Fibroblast of skin of right biceps (primary cell): Measurements from ENCODE around the gene SMAD4.
"Not testable (repeated sequence)": the region's sequence is repeated elsewhere in the genome, so short reads cannot be mapped to it uniquely, and the experiment has no call there.

Source experiments
- DNase-seq: peaks from one replicate; pipeline ENCODE4 v3.0.0-alpha.2; 2013

Gene SMAD4

DNA sequence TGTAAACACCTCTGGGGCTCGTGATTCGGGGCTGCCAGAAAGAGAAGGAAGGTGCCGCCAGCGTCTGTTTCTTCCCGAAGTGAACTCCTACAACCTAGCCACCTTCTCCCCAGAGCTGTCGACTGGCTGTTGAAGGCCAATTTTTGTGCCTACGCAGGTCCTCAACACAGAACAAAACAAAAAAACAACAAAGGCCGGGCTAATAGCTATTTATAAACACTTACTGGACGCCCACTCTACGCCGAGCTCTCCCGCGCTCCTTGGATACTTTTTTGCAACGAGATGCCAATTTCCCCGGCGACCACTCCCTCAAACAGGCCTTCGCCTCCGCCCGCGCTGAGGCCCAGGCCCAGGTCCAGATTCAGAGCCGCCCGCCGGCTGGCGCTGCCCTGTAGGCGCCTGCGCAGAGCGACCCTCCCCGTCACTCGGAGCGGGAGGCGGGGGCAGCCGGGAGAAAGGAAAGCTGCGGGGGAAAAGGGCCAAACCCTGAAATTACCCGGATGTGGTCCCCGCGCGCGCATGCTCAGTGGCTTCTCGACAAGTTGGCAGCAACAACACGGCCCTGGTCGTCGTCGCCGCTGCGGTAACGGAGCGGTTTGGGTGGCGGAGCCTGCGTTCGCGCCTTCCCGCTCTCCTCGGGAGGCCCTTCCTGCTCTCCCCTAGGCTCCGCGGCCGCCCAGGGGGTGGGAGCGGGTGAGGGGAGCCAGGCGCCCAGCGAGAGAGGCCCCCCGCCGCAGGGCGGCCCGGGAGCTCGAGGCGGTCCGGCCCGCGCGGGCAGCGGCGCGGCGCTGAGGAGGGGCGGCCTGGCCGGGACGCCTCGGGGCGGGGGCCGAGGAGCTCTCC lies at the start of gene SMAD4:
Gene SMAD4, plus strand, starts transcription at position 520 of the 843 bp plus-strand sequence. CDS start 16,834 bp downstream, outside the sequence.
- DNase-seq: peak; percentile 96

DNA sequence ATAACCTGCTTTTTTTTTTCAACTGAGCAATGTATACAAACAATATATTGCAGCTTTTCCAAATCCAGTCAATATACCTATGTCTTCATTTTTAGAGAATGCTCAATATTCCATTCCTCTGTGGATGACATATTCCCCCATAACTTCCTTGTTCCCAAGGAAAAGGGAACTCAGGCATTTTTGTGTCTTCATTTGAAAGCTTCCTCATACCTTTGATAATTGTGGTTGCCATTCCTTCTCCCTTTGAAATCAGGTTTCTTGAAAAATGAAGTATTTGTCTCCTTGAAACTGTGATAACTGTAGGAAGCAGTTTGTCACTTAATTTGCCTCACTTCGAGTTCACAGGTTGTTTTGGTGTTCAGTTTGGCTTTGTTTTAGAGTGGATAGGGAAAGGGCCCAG lies 48.6 kb upstream of the SMAD4 start:
- DNase-seq: peak; percentile 5

DNA sequence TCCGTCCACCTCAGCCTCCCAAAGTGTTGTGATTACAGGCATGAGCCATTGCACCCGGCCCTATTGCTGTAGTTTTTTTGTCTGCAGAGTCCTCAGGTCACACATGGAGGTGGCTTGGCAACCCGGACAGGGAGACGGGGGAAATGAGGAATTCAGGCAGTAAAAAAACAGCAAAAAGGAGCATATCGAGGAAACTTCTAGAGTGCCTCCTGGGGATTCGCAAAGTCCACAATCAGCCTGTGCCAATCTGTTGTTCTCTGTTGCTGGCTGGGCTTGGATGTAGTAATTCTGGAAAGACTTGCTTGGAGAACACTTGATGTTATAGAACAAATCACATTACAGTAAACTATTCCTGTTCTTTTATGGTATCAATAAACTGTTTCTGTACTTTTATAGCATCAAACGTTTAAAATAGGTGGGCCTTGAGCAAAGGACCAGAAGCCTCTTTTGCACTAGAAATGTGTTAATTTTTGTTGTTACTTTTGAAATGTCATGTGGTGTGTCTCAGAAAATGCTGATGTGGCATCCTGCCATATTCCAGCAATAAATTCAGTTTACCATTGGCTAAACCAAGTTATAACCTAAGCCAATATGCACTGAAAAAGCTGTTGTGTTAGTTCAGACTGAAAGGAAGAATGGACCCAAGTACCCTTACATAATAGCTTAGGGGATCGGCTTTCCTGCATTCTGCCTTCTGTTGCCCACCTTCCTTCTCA lies 47.8 kb upstream of the SMAD4 start:
- DNase-seq: no peak

DNA sequence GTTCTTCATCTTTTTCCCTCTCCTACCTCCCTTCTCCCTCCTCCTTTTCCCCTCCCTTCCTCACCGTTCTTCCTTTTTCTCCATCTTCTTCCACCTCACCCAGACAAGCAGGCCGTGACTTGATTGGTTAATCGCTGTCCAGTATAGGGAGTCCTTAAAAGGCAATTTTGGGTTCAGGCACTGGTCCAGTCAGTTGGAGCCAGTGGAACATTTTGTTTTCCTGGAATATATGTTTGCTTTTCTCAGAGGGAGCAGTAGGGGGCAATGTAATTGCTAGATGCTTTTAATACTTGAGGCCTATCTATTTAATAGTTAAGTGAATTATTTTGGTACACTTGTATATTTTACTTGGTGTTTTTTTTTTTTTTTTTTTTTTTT lies 47.2 kb upstream of the SMAD4 start:
- peak; percentile 9 for DNase-seq

DNA sequence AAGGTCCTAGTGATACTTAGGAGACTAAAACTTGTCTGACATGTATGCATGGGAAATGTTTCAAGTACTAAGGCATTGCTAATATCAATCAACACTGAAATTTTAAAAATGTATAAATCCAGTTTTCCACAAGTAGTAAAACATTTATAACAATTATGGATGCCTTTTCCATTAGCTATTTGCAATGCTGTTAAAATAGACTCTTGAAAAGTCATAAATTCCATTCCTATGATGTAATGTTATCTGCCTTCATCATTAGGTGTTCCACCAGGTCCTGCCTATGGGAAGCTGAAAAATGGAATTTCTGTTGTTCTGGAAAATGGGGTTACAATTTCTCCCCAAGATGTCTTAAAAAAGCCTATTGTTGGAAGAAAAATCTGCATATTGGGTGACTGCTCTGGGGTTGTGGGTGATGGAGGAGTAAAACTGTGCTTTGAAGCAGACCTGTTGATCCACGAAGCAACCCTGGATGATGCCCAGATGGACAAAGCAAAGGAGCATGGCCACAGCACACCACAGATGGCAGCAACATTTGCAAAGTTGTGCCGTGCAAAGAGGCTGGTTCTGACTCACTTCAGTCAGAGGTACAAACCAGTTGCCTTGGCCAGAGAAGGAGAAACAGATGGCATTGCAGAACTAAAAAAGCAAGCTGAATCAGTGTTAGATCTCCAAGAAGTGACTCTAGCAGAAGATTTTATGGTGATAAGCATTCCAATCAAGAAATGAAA lies 43.5 kb upstream of the SMAD4 start:
- peak; percentile 62 for DNase-seq

DNA sequence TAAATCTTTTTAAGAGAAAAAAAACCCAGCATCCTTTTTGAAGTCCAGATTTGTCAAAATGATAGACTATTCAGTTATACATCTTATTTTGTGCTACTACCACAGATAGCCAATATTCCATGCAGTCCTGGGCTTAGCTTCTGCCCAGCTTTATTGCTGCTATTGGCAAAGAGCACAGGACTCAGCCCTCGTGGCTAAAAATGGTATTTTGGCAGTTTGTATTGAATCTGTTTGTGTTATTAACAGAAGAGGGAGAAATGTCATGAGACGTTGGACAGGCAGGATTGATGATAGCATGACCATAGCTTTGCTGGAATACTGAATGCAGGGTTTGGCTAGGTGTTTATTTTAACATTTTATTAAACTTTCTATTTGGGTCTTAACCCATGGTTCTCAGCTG lies 42.8 kb upstream of the SMAD4 start:
- no peak for DNase-seq

DNA sequence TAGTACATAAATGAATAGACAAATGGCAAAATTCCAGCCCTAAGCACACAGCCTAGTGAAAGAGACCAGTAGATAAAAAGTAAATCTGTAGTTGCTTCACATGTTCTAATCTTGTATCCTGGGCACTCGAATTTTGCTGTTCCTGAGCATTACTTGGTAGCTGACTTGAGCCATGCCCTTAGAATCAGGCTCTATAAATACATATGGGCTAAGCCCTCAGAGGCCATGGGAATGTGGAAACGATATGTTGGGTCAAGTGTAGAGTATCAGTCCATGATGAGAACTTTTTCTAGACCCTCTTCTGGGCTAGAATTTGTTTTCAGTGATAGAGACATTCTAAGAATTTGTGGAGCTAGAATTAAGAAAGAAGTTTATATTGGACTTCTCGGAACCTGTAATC lies 40.3 kb upstream of the SMAD4 start:
- DNase-seq: no peak

DNA sequence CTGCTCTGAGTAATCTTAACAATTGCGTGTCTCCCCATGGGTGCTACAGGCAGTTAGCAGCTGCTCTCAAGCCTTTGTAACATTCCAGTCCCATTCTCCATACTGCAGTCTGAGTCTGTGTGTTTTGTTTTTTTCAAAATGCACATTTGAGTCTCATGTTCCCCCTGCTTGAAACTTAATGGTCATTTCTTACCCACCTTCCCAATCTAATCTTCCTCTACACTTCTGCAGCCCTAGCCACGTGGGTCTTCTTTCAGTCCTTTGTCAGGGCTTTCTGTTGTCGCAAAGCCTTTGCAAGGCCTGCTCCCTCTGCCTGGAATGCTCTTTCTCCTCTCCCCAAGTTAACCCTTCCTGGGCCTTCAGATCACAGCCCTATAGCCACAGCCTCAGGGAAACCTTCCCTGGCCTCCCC lies 37.7 kb upstream of the SMAD4 start:
- no peak for DNase-seq

DNA sequence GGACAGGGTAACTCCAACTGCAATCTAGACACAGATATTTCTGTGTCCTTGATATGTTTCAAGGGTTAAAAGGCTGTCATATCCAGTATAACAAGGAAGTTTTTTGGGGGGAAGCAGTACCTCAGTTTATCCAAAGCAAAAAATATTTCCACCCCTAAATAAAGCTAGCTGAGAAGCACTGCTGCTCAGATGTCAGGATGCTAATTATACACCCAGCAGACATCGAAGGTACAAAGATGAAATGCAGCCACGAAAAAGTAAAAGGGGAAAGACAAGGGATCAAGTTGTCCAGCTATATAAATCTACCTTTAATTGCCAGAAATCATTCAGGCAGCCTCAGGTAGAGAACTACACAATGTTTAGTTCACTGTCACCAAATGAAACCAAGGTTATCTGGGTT lies 36.0 kb upstream of the SMAD4 start:
- no peak for DNase-seq

DNA sequence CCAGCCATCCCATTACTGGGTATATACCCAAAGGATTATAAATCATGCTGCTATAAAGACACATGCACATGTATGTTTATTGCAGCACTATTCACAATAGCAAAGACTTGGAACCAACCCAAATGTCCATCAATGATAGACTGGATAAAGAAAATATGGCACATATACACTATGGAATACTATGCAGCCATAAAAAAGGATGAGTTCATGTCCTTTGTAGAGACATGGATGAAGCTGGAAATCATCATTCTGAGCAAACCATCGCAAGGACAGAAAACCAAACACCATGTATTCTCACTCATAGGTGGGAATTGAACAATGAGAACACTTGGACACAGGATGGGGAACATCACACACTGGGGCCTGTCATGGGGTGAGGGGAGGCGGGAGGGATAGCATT lies 26.8 kb upstream of the SMAD4 start:
- DNase-seq: not testable (repeated sequence)

DNA sequence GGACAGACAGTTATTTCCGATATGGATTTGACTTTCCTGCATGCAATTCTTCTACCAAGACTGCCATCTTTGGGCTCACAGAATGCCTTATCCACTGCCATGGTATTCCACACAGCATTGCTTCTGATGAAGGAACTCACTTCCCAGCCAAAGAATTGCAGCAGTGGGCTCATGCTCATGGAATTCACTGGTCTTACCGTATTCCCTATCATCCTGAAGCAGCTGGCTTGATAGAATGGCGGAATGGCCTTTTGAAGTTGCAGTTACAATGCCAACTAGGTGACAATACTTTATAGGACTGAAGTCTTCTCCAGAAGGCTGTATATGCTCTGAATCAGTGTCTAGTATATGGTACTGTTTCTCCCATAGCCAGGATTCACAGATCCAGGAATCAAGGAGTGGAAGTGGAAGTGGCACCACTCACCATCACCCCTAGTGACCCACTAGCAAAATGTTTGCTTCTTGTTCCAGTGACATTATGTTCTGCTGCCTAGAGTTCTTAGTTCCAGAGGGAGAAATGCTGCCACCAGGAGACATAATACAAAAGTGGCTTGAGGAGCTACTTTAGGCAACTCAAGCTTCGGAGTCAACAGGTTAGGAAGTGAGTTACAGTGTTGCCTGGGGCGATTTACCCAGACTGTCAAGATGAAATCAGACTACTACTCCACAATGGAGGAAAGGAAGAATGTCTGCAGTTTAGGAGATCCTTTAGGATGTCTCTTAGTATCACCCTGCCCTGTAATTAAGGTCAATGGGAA lies 23.8 kb upstream of the SMAD4 start:
- DNase-seq: no peak

DNA sequence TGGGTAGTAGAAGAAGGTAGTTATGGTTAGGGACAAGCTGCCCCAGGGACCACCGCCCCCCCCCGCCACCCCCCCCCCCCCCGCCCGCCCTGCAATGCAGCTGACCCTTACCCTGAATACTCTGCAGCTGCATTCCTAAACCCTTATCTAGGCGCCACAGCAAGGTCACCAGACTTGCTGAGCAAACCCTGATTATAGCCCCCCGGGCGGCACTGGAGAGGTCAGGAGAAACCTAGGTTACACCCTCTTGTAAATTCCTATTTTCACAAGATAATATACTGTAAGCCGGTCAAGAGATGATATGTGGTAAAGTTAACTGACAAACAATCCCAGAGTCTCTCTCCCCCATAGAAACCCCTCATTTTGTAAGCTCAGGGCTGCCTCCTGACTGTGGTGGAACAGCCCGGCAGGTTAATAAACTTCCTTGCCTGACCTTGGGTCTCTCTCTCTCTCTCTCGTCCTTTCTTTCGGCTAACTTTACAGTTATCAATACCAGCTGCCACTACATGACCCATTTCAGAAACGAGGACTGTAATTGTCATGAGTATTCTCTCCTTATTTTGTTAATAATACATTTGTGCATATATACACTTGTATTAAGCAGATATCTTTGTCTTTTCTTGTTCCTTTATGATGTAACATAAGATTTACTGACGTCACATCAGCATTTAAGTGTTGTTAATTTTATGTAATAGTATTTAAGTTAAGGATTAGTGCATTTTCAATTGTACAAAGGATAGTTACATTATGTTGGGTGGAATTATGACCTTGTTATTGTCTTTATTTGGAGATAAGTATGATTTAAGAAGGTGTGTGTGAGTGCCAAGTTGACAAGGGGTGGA lies 22.8 kb upstream of the SMAD4 start:
- DNase-seq: no peak

DNA sequence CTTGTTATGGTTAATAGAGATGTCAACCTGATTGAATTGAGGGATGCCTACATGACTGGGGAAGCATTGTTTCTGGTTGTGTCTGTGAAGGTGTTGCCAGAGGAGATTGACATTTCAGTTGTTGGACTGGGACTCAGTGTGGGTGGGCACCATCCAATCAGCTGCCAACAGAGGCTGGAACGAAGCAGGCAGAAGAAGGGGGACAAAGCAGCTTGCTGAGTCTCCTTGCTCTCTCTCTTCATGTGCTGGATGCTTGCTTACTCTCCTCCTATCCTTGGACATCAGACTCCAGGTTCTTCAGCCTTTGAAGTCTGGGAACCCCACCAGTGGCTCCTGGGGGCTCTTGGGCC lies 22.2 kb upstream of the SMAD4 start:
- DNase-seq: no peak

DNA sequence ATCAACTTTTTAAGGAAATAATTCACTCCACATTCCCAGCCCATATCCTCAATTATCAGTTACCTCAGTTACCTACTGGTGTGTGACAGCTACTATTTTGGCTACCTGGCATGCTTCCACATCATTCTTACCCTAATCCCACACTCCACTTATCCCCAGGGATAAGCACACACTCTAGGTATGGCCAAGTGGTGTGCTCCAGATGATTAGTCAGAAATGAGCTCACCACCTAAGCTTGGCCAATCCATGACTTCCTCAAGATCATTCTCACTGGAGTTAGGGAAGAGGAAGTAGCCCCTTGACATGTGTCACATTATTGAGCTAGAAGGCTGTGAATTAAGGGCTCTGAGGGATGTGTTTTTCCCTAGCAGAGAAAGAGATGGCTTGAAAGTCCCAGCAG lies 20.9 kb upstream of the SMAD4 start:
- DNase-seq: peak; percentile 59

DNA sequence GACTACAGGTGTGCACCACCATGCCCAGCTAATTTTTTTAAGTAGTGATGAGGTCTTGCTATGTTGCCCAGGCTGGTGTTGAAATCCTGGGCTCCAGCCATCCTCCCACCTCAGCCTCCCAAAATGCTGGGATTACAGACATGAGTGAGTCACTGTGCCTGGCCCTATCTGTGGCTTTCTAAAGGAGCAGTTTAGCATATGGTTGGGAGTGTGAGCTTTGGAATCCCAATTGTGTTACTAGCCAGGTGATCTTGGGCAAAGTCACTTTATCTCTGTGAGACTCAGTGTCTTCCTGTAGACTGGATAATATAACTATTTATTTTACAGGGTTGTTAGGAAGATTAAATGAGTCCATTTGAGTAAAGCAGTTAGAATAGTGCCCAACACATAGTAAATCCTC lies 19.8 kb upstream of the SMAD4 start:
- DNase-seq: no peak

DNA sequence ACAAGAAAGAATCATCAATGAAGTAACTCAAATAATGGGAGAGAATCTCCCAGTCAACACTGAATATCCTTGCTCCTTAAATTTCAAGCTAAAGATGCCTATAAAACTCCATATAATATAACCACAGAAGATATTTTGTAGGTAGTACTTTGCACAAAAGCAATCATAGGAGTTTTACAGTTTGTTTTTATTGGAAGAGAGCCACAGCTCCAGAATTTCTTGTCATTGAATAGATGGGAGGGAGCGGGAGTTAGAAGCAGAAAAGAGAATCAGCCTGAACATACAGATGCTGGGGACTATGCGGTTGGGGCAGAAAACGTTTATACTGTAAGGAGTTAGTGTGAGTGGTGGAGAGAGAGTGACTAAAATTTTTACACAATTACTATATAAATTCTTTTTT lies 18.3 kb upstream of the SMAD4 start:
- DNase-seq: no peak

DNA sequence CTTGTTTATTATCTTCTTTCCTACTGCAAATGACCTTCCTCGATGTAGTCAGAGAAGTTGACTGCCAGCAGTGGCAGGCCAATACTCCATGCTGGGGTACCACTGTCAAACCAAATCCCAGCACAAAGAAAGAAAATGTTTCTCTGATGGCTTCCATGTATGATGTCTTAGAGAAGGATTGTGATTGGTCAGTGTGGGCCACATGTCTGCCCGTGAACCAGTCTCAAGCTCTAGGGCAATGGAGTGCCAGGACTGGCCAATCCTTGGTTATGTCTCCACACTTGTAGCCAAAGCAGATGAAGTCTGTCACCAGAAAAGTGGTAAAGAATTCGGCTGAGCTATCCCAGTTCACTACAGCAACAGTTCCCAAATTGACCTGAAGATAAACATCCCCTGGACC lies 17.6 kb upstream of the SMAD4 start:
- no peak for DNase-seq

DNA sequence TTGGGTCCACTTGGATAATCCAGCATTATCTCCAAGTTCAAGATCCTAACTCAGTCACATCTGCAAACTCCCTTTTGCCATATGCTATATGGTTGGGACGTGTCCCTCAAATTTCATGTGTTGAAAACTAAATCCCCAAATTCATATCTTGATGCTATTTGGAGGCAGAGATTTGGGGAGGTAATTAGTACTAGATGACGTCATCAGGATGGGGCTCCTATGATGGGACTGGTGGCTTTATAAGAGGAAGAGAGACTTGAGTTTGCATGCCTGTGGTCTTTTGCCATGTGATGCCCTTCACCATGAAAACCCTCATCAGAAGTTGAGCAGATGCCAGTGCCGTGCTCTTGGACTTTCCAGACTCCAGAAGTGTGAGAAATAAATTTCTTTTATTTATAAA lies 16.8 kb upstream of the SMAD4 start:
- DNase-seq: no peak

DNA sequence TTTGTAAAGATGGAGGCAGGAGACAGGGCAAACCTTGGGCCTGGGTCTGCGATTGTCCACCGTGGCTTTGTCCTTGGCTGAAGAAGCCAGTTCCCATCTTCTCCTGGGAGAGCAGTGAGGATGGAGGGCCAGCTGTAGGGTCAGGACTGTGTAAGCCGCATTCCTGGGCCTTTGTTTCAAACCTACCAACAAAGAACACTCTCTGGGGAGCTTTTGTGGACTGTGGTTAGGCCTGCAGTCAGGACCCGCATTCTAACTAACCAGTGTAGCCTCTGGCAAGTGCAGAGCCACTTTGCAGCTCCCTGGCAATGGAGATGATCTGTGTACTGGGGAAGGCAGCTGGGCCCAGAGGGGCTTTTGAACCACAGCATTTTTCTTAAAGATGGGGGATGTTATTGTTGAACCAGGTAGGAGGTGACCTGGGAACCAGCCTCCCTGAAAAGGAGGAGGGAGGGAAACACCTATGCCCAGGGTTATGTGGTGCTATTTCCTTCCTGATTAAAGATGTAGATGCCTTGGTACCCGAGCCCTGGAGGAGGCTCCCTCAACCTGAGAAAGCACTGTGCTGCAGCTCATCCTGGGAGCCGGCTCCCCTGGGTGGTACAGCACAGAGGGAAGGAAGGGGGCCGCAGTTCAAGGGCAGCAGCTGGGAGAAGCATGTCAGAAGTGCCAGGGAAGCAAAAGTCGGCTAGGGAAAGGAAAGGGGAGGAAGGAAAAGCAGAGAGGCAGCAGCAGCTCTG lies 12.7 kb upstream of the SMAD4 start:
- no peak for DNase-seq

DNA sequence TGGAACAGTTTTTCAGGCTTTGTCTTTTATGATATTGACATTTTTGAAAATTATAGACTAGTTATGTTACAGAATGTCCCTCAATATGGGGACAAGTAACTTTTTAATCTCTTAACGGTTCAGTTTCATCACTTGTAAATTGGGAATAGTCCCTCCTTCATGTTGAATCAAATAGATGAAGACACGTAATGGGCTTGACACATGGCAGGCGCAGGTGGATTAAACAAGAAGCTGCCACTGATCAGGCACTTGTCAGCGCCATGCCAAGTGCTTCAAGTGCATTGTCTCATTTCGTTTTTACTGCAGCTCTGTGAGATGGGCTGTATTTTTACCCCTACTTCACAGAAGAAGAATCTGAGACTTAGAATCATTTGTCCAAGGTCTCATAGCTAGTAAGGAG lies 9.5 kb upstream of the SMAD4 start:
- DNase-seq: no peak

DNA sequence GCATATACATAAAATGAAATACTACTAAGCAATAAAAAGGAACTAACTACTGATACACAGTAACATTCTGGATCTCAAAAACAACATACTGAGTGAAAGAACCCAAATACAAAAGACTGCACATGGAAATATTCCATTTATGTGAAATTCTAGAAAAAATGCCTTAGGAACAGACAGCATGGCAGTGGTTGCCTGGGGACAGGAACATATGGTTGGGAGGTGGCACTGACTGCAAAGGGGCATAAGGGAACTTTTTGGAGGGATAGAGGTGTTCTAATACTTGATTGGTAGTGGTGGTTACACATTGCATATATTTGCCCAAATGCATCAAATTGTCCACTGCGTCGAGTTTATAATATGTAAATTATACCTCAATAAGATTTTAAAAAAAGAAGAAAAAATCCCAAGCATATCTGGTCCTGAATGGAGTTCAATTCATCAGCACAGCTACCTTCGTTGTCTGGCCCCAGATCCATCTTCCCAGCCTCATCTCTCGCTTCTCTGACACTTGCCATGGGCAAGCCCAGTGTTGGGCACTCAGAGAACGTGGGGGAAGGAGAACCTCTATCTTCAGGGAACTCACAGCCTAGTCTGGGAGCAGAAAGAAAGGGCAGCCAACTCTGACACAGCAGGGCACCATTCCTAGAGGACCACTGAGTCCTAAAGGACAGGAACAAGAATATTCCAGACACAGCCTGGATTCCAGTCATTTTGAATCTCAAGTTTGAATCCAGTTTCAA lies 8.6 kb upstream of the SMAD4 start:
- no peak for DNase-seq
